Measurements from ENCODE around the gene THADA. TPM values are rescaled to one million over a fixed set of nuclear protein-coding genes. Genes with fewer than 3 reads are reported as not detected.

THADA gene
- total and polyA plus RNA-seq, 5 donors from 2014 or later, result 19.1 to 52.9 (median 20.2) TPM

- H3K27ac ChIP-seq (ENCODE audit: insufficient read depth, low read length, poor library complexity, severe bottlenecking), result no peak overlapping the region
- Mint-ChIP-seq H3K27ac (no peak overlapping the region), H3K4me1 (peaks cover 29 to 52% (median 49%) of the 10 kb centered on the region in 4 donors), H3K27me3 (no peaks in the 10 kb centered on the region), H3K4me3 (no peak overlapping the region), H3K9me3 (peaks cover 0 to 7% (median 0%) of the 10 kb centered on the region in 7 donors), H3K36me3 (peaks cover 22% of the 10 kb centered on the region)
- H3K4me1 ChIP-seq (ENCODE audit: control insufficient read depth, insufficient read depth, low read length, poor library complexity, severe bottlenecking), result no peaks in the 10 kb centered on the region
- no peak for DNase-seq
- no peak for ATAC-seq (ENCODE audit: low read depth in 2 of 2)
- peaks cover 9% of the 10 kb centered on the region for H3K36me3 ChIP-seq (ENCODE audit: control insufficient read depth, insufficient read depth, low read length)
- no peaks in the 10 kb centered on the region for H3K27me3 ChIP-seq (ENCODE audit: control insufficient read depth, insufficient read depth, low read length)
- H3K4me3 ChIP-seq (ENCODE audit: low read depth, low read length), result no peak overlapping the region
- H3K9me3 ChIP-seq (ENCODE audit: control insufficient read depth in 2 of 2, low read length in 2 of 2), result no peaks in the 10 kb centered on the region
Measured at GRCh38 chr2:43520919-43521318, 74.9 kb downstream of the THADA start.

GRCh38 chr2:43519643-43520221 lies 76.1 kb downstream of the THADA start:
- no peak for ATAC-seq (ENCODE audit: low read depth in 2 of 2)
- H3K36me3 Mint-ChIP-seq, result peaks cover 10% of the 10 kb centered on the region
- Histone ChIP-seq H3K4me1 (ENCODE audit: control insufficient read depth, insufficient read depth, low read length, poor library complexity, severe bottlenecking) (no peaks in the 10 kb centered on the region), H3K9me3 (ENCODE audit: control insufficient read depth in 2 of 2, low read length in 2 of 2) (no peaks in the 10 kb centered on the region), H3K27me3 (ENCODE audit: control insufficient read depth, insufficient read depth, low read length) (no peaks in the 10 kb centered on the region), H3K27ac (ENCODE audit: insufficient read depth, low read length, poor library complexity, severe bottlenecking) (no peak overlapping the region), H3K4me3 (ENCODE audit: low read depth, low read length) (no peak overlapping the region), H3K36me3 (ENCODE audit: control insufficient read depth, insufficient read depth, low read length) (no peaks in the 10 kb centered on the region)
- no peak for DNase-seq
- peaks cover 27 to 53% (median 48%) of the 10 kb centered on the region in 4 donors for H3K4me1 Mint-ChIP-seq
- no peaks in the 10 kb centered on the region for H3K9me3 Mint-ChIP-seq
- H3K27ac Mint-ChIP-seq, result peak overlapping the region; percentile 7 to 84 (median 63)
- no peaks in the 10 kb centered on the region for H3K27me3 Mint-ChIP-seq
- H3K4me3 Mint-ChIP-seq, result peak overlapping the region in 1 of 4 donors; percentile 7

- H3K9me3 ChIP-seq (ENCODE audit: control insufficient read depth in 2 of 2, low read length in 2 of 2), result no peaks in the 10 kb centered on the region
- H3K27ac ChIP-seq (ENCODE audit: insufficient read depth, low read length, poor library complexity, severe bottlenecking), result peak overlapping the region; percentile 26
- no peaks in the 10 kb centered on the region for H3K27me3 ChIP-seq (ENCODE audit: control insufficient read depth, insufficient read depth, low read length)
- H3K4me1 ChIP-seq (ENCODE audit: control insufficient read depth, insufficient read depth, low read length, poor library complexity, severe bottlenecking), result no peaks in the 10 kb centered on the region
- peaks cover 3% of the 10 kb centered on the region for H3K36me3 Mint-ChIP-seq
- DNase-seq (no peak), ATAC-seq (ENCODE audit: low read depth in 2 of 2) (no peak)
- peaks cover 27 to 48% (median 43%) of the 10 kb centered on the region in 4 donors for H3K4me1 Mint-ChIP-seq
- no peaks in the 10 kb centered on the region for H3K9me3 Mint-ChIP-seq
- no peak overlapping the region for H3K4me3 ChIP-seq (ENCODE audit: low read depth, low read length)
- H3K27me3 Mint-ChIP-seq, result no peaks in the 10 kb centered on the region
- H3K36me3 ChIP-seq (ENCODE audit: control insufficient read depth, insufficient read depth, low read length), result peaks cover 3% of the 10 kb centered on the region
- H3K27ac Mint-ChIP-seq, result peak overlapping the region; percentile 7 to 56 (median 11)
- H3K4me3 Mint-ChIP-seq, result peak overlapping the region in 1 of 4 donors; percentile 4
Measured at GRCh38 chr2:43518718-43519117, 77.1 kb downstream of the THADA start.

- Mint-ChIP-seq H3K27me3 (no peaks in the 10 kb centered on the region), H3K4me1 (peaks cover 27 to 46% (median 43%) of the 10 kb centered on the region in 4 donors), H3K36me3 (peaks cover 3% of the 10 kb centered on the region), H3K9me3 (no peaks in the 10 kb centered on the region), H3K4me3 (no peak overlapping the region), H3K27ac (peak overlapping the region; percentile 3 to 11 (median 7))
- Histone ChIP-seq H3K4me3 (ENCODE audit: low read depth, low read length) (peak overlapping the region; percentile 5), H3K9me3 (ENCODE audit: control insufficient read depth in 2 of 2, low read length in 2 of 2) (no peaks in the 10 kb centered on the region), H3K4me1 (ENCODE audit: control insufficient read depth, insufficient read depth, low read length, poor library complexity, severe bottlenecking) (no peaks in the 10 kb centered on the region), H3K27me3 (ENCODE audit: control insufficient read depth, insufficient read depth, low read length) (no peaks in the 10 kb centered on the region), H3K27ac (ENCODE audit: insufficient read depth, low read length, poor library complexity, severe bottlenecking) (peak overlapping the region; percentile 26), H3K36me3 (ENCODE audit: control insufficient read depth, insufficient read depth, low read length) (peaks cover 3% of the 10 kb centered on the region)
- DNase-seq (no peak), ATAC-seq (ENCODE audit: low read depth in 2 of 2) (peak in 1 of 2 donors; percentile 42)
Measured at GRCh38 chr2:43518181-43518580, 77.7 kb downstream of the THADA start.

- H3K9me3 ChIP-seq (ENCODE audit: control insufficient read depth in 2 of 2, low read length in 2 of 2), result no peaks in the 10 kb centered on the region
- Mint-ChIP-seq H3K4me3 (peak overlapping the region in 2 of 4 donors; percentile 2 to 7), H3K27ac (peak overlapping the region; percentile 32 to 86 (median 42)), H3K36me3 (peaks cover 8% of the 10 kb centered on the region), H3K27me3 (no peaks in the 10 kb centered on the region), H3K9me3 (peaks cover 0 to under 1% (median 0%) of the 10 kb centered on the region in 7 donors), H3K4me1 (peaks cover 23 to 46% (median 43%) of the 10 kb centered on the region in 4 donors)
- H3K4me1 ChIP-seq (ENCODE audit: control insufficient read depth, insufficient read depth, low read length, poor library complexity, severe bottlenecking), result no peaks in the 10 kb centered on the region
- ATAC-seq (ENCODE audit: low read depth in 2 of 2) (no peak), DNase-seq (peak in 1 of 3 donors; percentile 11)
- H3K36me3 ChIP-seq (ENCODE audit: control insufficient read depth, insufficient read depth, low read length), result peaks cover 12% of the 10 kb centered on the region
- H3K4me3 ChIP-seq (ENCODE audit: low read depth, low read length), result peak overlapping the region; percentile 15
- no peaks in the 10 kb centered on the region for H3K27me3 ChIP-seq (ENCODE audit: control insufficient read depth, insufficient read depth, low read length)
- no peak overlapping the region for H3K27ac ChIP-seq (ENCODE audit: insufficient read depth, low read length, poor library complexity, severe bottlenecking)
Measured at GRCh38 chr2:43515807-43516497, 79.9 kb downstream of the THADA start.

GRCh38 chr2:43515248-43515647 lies 80.6 kb downstream of the THADA start:
- H3K36me3 Mint-ChIP-seq, result peaks cover 8% of the 10 kb centered on the region
- peaks cover 0 to 1% (median 0%) of the 10 kb centered on the region in 7 donors for H3K9me3 Mint-ChIP-seq
- no peaks in the 10 kb centered on the region for H3K27me3 Mint-ChIP-seq
- H3K4me3 ChIP-seq (ENCODE audit: low read depth, low read length), result no peak overlapping the region
- H3K27me3 ChIP-seq (ENCODE audit: control insufficient read depth, insufficient read depth, low read length), result no peaks in the 10 kb centered on the region
- peaks cover 23 to 45% (median 42%) of the 10 kb centered on the region in 4 donors for H3K4me1 Mint-ChIP-seq
- peaks cover 12% of the 10 kb centered on the region for H3K36me3 ChIP-seq (ENCODE audit: control insufficient read depth, insufficient read depth, low read length)
- DNase-seq (no peak), ATAC-seq (ENCODE audit: low read depth in 2 of 2) (no peak)
- no peak overlapping the region for H3K4me3 Mint-ChIP-seq
- H3K27ac ChIP-seq (ENCODE audit: insufficient read depth, low read length, poor library complexity, severe bottlenecking), result no peak overlapping the region
- no peaks in the 10 kb centered on the region for H3K9me3 ChIP-seq (ENCODE audit: control insufficient read depth in 2 of 2, low read length in 2 of 2)
- H3K27ac Mint-ChIP-seq, result peak overlapping the region in 2 of 3 donors; percentile 42 to 86
- no peaks in the 10 kb centered on the region for H3K4me1 ChIP-seq (ENCODE audit: control insufficient read depth, insufficient read depth, low read length, poor library complexity, severe bottlenecking)

- Mint-ChIP-seq H3K4me1 (peaks cover 26 to 40% (median 37%) of the 10 kb centered on the region in 4 donors), H3K9me3 (peaks cover 0 to 1% (median 0%) of the 10 kb centered on the region in 7 donors), H3K36me3 (peaks cover 8% of the 10 kb centered on the region), H3K27me3 (no peaks in the 10 kb centered on the region), H3K27ac (no peak overlapping the region), H3K4me3 (no peak overlapping the region)
- Histone ChIP-seq H3K4me1 (ENCODE audit: control insufficient read depth, insufficient read depth, low read length, poor library complexity, severe bottlenecking) (no peaks in the 10 kb centered on the region), H3K27ac (ENCODE audit: insufficient read depth, low read length, poor library complexity, severe bottlenecking) (no peak overlapping the region), H3K36me3 (ENCODE audit: control insufficient read depth, insufficient read depth, low read length) (peaks cover 12% of the 10 kb centered on the region), H3K27me3 (ENCODE audit: control insufficient read depth, insufficient read depth, low read length) (no peaks in the 10 kb centered on the region), H3K9me3 (ENCODE audit: control insufficient read depth in 2 of 2, low read length in 2 of 2) (no peaks in the 10 kb centered on the region), H3K4me3 (ENCODE audit: low read depth, low read length) (no peak overlapping the region)
- ATAC-seq (ENCODE audit: low read depth in 2 of 2), result no peak
- DNase-seq, result no peak
Measured at GRCh38 chr2:43513796-43514195, 82.0 kb downstream of the THADA start.
